KOPT-K1 (cell line): Measurements from ENCODE around the gene EHMT1.

ENCODE experiments used
- H3K27ac ChIP-seq: fragments of 200-600 bp; sonication (generic); 2 replicates; pipeline ENCODE4 v1.5.1; 2016; ENCODE audit warnings: antibody characterized with exemption, mild to moderate bottlenecking, low read depth, low read length; ENCODE audit not compliant: poor library complexity, severe bottlenecking
- H3K36me3 ChIP-seq: fragments of 200-600 bp; sonication (generic); 2 replicates; pipeline ENCODE4 v1.5.1; 2017; ENCODE audit warnings: antibody characterized with exemption, mild to moderate bottlenecking, low read length, moderate library complexity; ENCODE audit not compliant: insufficient read depth
- H3K9me3 ChIP-seq: fragments of 200-600 bp; sonication (generic); 2 replicates; pipeline ENCODE4 v1.5.1; 2017; ENCODE audit warnings: antibody characterized with exemption, low read length, mild to moderate bottlenecking; ENCODE audit not compliant: insufficient read depth, poor library complexity, severe bottlenecking

Gene EHMT1

DNA sequence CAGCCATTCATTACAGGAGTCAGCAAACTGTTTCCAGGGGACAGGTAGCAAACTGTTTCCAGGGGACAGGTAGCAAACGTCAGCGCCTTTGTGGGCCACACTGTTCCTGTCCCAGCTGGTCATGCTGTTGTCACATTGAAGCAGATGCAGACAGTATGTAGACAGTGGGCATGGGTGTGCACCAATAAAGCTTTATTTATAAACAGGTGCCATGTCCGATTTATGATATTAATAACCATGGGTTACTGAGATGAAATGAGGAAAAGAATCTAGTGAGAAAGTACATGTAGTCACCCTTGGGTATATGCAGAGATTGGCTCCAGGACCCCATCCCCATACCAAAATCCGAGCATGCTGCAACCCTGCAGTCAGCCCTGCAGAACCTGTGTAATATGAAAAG is 122.5 kb downstream of the EHMT1 start:
- no peaks in the 10 kb centered on the region for H3K9me3 ChIP-seq
- no peak overlapping the region for H3K27ac ChIP-seq
- peaks cover 58% of the 10 kb centered on the region for H3K36me3 ChIP-seq

GRCh38 chr9:137742698-137743097 is 123.9 kb downstream of the EHMT1 start:
- Histone ChIP-seq H3K27ac (no peak overlapping the region), H3K9me3 (no peaks in the 10 kb centered on the region), H3K36me3 (peaks cover 65% of the 10 kb centered on the region)

DNA sequence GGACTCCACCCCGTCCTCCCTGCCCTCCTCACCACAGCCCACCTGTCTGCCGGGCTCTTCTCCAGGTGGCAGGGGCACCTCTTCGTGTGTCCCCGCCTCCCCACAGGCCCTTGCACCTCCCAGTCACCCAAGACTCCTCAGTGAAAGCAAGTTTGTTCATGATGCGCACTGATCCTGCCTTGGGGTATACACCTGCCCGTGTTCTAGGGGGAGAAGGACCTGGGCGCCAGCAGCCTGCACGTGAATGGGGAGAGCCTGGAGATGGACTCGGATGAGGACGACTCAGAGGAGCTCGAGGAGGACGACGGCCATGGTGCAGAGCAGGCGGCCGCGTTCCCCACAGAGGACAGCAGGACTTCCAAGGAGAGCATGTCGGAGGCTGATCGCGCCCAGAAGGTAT is 124.9 kb downstream of the EHMT1 start:
- H3K36me3 ChIP-seq: peaks cover 71% of the 10 kb centered on the region

DNA sequence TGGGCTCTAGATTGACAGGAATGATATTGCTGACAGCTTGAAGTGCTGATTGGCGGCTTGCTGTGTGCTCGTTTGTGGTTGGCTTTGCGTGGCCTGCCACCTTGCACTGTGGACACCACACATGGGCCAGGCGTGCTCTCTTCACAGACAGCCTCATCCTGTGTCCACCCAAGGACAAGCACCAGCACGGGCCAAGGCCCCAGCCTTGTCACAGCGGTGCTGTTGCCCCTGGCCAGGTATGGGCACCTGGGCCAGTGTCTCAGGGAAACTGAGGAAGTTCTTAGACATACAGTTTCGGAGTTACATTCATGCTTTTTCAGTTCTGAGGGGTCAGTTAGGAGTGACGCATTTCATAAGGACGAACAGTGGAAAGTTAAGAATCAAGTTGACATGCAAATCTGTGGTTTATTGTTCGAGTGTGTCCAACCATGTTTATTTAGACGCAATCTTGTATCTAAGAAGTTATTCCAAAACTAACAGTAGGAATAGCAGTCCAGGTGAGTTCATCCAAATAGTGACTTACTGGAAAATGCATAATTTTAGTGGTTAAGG is 125.9 kb downstream of the EHMT1 start:
- Histone ChIP-seq H3K9me3 (no peaks in the 10 kb centered on the region), H3K36me3 (peaks cover 74% of the 10 kb centered on the region), H3K27ac (no peak overlapping the region)

More for the DNA sequence above, 124.9 kb downstream of the EHMT1 start:
- H3K27ac ChIP-seq: no peak overlapping the region
- no peaks in the 10 kb centered on the region for H3K9me3 ChIP-seq

GRCh38 chr9:137745541-137745991 is 126.8 kb downstream of the EHMT1 start:
- Histone ChIP-seq H3K36me3 (peaks cover 77% of the 10 kb centered on the region), H3K9me3 (no peaks in the 10 kb centered on the region), H3K27ac (no peak overlapping the region)

DNA sequence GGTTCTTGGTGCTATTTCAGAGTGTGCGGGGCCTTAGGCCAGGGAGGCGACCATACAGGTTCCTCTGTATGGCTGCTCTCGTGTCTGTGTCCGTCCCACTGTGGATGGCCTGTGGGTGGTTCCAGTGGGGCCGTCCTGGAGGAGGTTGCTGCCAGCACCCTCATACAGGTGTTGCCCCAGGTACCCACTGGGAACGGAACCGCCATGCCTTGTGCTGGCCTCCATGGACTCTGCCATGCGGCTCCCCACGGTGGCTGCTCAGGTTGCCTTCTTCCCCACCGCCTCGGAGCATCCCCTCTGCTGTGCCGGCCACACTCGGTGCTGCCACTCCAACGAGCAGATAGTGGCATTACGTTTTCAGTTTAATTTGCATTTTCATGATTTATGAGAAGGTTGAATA is 129.5 kb downstream of the EHMT1 start:
- no peaks in the 10 kb centered on the region for H3K9me3 ChIP-seq
- H3K27ac ChIP-seq: no peak overlapping the region
- H3K36me3 ChIP-seq: peaks cover 79% of the 10 kb centered on the region

GRCh38 chr9:137748741-137749140 is 129.9 kb downstream of the EHMT1 start:
- H3K9me3 ChIP-seq: no peaks in the 10 kb centered on the region
- H3K27ac ChIP-seq: no peak overlapping the region

DNA sequence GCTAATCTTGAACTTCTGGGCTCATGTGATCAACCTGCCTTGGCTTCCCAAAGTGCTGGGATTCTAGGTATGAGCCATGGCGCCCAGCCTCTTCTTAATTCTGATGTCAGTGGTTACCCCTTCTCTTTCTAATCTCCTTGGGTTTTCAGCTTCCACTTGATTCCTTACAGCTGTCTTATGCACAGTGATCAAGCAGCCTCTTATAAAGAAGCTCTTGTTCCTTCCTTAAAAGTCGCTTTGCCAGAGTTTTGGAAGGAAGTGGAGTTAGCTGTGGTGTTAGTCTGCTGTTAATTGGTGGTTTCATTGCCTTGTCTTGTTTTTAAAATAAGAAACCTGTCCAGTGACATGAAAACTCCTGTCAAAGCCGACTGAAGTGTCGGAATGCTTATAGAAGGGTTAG is 130.7 kb downstream of the EHMT1 start:
- Histone ChIP-seq H3K36me3 (peaks cover 77% of the 10 kb centered on the region), H3K27ac (no peak overlapping the region), H3K9me3 (peaks cover 5% of the 10 kb centered on the region)

More at GRCh38 chr9:137748741-137749140, 129.9 kb downstream of the EHMT1 start:
- H3K36me3 ChIP-seq: peaks cover 77% of the 10 kb centered on the region

GRCh38 chr9:137750007-137750406 is 131.2 kb downstream of the EHMT1 start:
- Histone ChIP-seq H3K27ac (no peak overlapping the region), H3K36me3 (peaks cover 77% of the 10 kb centered on the region), H3K9me3 (peaks cover 10% of the 10 kb centered on the region)

GRCh38 chr9:137750566-137750965 is 131.8 kb downstream of the EHMT1 start:
- Histone ChIP-seq H3K27ac (no peak overlapping the region), H3K9me3 (peaks cover 15% of the 10 kb centered on the region), H3K36me3 (peaks cover 78% of the 10 kb centered on the region)

DNA sequence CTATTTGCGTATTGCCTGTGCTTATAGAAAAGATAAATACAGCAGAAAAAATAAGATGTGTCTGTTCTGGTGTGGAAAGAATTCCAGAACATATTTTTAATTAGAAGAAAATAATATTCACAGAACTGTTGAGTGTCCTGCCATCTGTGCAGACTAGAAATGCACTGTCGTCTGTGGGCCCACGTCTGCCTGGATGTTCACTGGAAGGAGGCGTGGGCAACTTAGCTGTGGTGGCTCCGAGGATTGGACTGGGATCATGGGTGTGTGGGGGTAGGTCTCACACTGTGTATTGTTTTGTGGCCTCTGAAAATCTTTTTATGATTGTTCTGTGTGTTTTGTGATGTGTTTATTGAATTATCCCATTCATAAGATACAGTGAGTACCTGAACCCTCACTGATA is 132.8 kb downstream of the EHMT1 start:
- Histone ChIP-seq H3K36me3 (peaks cover 70% of the 10 kb centered on the region), H3K9me3 (peaks cover 17% of the 10 kb centered on the region), H3K27ac (no peak overlapping the region)

DNA sequence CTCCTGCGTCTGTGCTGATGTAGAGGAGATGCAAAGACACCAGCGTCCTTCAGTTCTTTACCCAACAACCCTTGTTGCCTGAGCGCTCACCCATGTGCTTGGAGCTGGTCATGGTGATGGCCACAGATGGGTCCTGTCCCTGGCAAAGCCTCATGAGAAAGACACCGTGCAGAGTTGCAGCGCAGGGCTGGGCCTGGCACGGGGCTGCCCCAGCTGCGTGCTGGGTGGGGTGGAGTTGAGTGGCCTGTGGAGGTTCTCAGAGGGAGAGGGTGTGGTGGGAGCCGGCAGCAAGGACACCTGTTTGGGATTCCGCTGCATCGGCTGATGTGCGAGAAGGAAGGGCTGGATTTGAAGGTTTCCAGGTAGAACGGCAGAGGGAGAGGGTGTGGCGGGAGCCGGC is 133.6 kb downstream of the EHMT1 start:
- peaks cover 17% of the 10 kb centered on the region for H3K9me3 ChIP-seq
- no peak overlapping the region for H3K27ac ChIP-seq
- H3K36me3 ChIP-seq: peaks cover 70% of the 10 kb centered on the region

GRCh38 chr9:137753192-137753765 is 134.5 kb downstream of the EHMT1 start:
- no peak overlapping the region for H3K27ac ChIP-seq
- H3K36me3 ChIP-seq: peaks cover 70% of the 10 kb centered on the region
- peaks cover 17% of the 10 kb centered on the region for H3K9me3 ChIP-seq

DNA sequence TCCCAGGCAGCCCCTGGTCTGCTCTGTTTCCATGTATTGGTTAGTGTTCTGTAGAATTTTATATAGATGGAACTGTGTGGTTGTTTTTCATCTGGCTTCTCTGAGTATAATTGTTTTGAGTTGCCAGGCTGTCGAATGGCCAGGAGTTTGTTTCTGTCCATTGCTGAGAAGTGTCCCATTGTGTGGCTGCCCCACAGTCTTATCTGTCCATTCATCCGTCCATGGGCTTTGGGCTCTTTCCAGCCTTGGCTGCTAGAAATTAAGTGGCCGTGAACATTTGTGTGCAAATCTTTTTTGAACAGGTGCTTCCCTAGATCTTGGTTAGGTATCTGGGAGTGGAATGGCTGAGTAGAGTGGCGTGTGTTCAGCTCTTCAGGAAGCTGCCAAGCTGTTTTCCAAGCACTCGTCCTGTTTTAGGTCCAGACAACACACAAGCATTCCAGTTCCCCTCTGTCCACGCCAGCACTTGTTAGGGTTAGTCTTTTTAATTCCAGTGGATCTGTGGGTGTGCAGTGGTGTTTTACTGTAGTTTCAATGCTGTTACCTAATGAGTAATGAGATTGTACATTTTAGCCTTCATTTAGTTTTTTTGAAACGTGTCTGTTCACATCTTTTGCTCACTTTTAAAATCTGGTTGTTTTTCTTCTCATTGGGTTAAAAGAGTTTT is 136.6 kb downstream of the EHMT1 start:
- Histone ChIP-seq H3K27ac (no peak overlapping the region), H3K36me3 (peaks cover 82% of the 10 kb centered on the region), H3K9me3 (peaks cover 17% of the 10 kb centered on the region)

GRCh38 chr9:137756045-137756744 is 137.4 kb downstream of the EHMT1 start:
- H3K9me3 ChIP-seq: peaks cover 17% of the 10 kb centered on the region
- no peak overlapping the region for H3K27ac ChIP-seq
- H3K36me3 ChIP-seq: peaks cover 86% of the 10 kb centered on the region
